ENCODE results near the gene ALK.

ALK gene

GRCh38 chr2:29487967-29488555 is 433.3 kb downstream of the ALK start:
- H3K79me2 ChIP-seq (ENCODE audit: low read length) = no peaks in the 10 kb centered on the region
- H3K9ac ChIP-seq (ENCODE audit: low read length) = no peak overlapping the region
- no peaks in the 10 kb centered on the region for H4K20me1 ChIP-seq (ENCODE audit: insufficient read depth, low read length)
- peaks cover 20% of the 10 kb centered on the region for H3K27me3 ChIP-seq (ENCODE audit: low read depth, low read length)
- H3K4me3 ChIP-seq (ENCODE audit: low read length) = no peak overlapping the region
- no peak overlapping the region for H3K27ac ChIP-seq (ENCODE audit: low read length)
- H3K4me2 ChIP-seq (ENCODE audit: low read length) = no peak overlapping the region
- H3K36me3 ChIP-seq (replicated peaks; ENCODE audit: low read depth, low read length) = no peaks in the 10 kb centered on the region
- TF ChIP-seq, protein P1, sequence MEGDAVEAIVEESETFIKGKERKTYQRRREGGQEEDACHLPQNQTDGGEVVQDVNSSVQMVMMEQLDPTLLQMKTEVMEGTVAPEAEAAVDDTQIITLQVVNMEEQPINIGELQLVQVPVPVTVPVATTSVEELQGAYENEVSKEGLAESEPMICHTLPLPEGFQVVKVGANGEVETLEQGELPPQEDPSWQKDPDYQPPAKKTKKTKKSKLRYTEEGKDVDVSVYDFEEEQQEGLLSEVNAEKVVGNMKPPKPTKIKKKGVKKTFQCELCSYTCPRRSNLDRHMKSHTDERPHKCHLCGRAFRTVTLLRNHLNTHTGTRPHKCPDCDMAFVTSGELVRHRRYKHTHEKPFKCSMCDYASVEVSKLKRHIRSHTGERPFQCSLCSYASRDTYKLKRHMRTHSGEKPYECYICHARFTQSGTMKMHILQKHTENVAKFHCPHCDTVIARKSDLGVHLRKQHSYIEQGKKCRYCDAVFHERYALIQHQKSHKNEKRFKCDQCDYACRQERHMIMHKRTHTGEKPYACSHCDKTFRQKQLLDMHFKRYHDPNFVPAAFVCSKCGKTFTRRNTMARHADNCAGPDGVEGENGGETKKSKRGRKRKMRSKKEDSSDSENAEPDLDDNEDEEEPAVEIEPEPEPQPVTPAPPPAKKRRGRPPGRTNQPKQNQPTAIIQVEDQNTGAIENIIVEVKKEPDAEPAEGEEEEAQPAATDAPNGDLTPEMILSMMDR (IDR thresholded peaks at IDR 0.05; ENCODE audit: low read depth, low read length) = no peak
- TF ChIP-seq EZH2phosphoT487 (IDR thresholded peaks at IDR 0.05; ENCODE audit: low read depth) = no peak
- H3K9me3 ChIP-seq (ENCODE audit: insufficient read depth, low read length) = no peaks in the 10 kb centered on the region
- H3K4me1 ChIP-seq (ENCODE audit: low read length) = no peaks in the 10 kb centered on the region
- no peak overlapping the region for H2AFZ ChIP-seq (ENCODE audit: low read depth, low read length)

DNA sequence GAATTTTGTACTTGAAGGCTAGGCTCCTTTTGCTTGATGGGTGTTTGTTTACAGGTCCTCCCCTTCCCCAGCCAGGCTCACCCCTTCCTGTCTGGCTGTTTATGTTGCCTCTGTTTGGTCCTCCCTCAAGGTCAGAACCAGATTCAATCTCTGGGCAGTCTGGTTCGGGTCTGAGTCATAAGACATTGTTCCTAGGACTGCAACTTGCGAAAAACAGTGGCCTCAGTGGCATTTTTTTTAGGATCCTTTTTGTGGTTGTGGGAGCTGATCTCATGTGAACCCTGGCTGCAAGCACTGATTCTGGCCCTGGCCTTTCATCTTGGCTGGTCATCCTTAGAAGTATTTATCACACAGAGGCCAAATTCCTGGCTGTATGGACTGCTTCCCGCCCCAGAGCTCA is 435.8 kb downstream of the ALK start:
- no peak overlapping the region for H3K27ac ChIP-seq (ENCODE audit: low read length)
- no peak for TF ChIP-seq EZH2phosphoT487 (IDR thresholded peaks at IDR 0.05; ENCODE audit: low read depth)
- TF ChIP-seq, protein P1 (IDR thresholded peaks at IDR 0.05; ENCODE audit: low read depth, low read length) = no peak
- peaks cover 20% of the 10 kb centered on the region for H3K27me3 ChIP-seq (ENCODE audit: low read depth, low read length)

DNA sequence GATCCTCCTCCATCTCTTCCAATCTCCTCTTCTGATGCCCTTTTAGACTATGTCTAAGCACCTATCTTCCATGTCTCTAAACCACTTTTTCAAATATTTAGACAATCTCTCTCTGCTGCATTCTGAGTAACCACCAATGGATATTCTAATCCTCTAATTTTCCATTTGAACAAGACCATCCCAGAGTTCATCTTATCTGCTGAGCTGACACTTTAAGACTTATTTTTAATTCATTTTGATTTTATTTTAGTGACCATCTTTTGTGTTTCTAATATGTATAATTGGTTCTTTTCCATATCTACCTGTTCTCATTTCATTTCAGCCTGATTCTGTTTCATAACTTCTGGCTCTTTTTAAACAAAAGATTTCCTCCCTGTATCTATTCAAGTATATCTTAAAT is 436.3 kb downstream of the ALK start:
- H3K4me3 ChIP-seq (ENCODE audit: low read length) = no peak overlapping the region
- no peaks in the 10 kb centered on the region for H3K36me3 ChIP-seq (replicated peaks; ENCODE audit: low read depth, low read length)
- no peak for TF ChIP-seq EZH2phosphoT487 (IDR thresholded peaks at IDR 0.05; ENCODE audit: low read depth)
- TF ChIP-seq, protein P1 (IDR thresholded peaks at IDR 0.05; ENCODE audit: low read depth, low read length) = no peak
- no peaks in the 10 kb centered on the region for H3K79me2 ChIP-seq (ENCODE audit: low read length)
- peaks cover 20% of the 10 kb centered on the region for H3K27me3 ChIP-seq (ENCODE audit: low read depth, low read length)
- no peaks in the 10 kb centered on the region for H4K20me1 ChIP-seq (ENCODE audit: insufficient read depth, low read length)
- no peaks in the 10 kb centered on the region for H3K9me3 ChIP-seq (ENCODE audit: insufficient read depth, low read length)
- H3K4me2 ChIP-seq (ENCODE audit: low read length) = no peak overlapping the region
- H3K9ac ChIP-seq (ENCODE audit: low read length) = no peak overlapping the region
- no peak overlapping the region for H3K27ac ChIP-seq (ENCODE audit: low read length)
- no peaks in the 10 kb centered on the region for H3K4me1 ChIP-seq (ENCODE audit: low read length)
- H2AFZ ChIP-seq (ENCODE audit: low read depth, low read length) = no peak overlapping the region

More for the DNA sequence above, 435.8 kb downstream of the ALK start:
- Histone ChIP-seq H3K4me3 (ENCODE audit: low read length) (no peak overlapping the region), H3K9ac (ENCODE audit: low read length) (no peak overlapping the region), H4K20me1 (ENCODE audit: insufficient read depth, low read length) (no peaks in the 10 kb centered on the region), H3K4me1 (ENCODE audit: low read length) (no peaks in the 10 kb centered on the region), H2AFZ (ENCODE audit: low read depth, low read length) (no peak overlapping the region), H3K36me3 (replicated peaks; ENCODE audit: low read depth, low read length) (no peaks in the 10 kb centered on the region), H3K79me2 (ENCODE audit: low read length) (no peaks in the 10 kb centered on the region), H3K9me3 (ENCODE audit: insufficient read depth, low read length) (no peaks in the 10 kb centered on the region), H3K4me2 (ENCODE audit: low read length) (no peak overlapping the region)

- Histone ChIP-seq H3K27me3 (ENCODE audit: low read depth, low read length) (peaks cover 25% of the 10 kb centered on the region), H3K4me3 (ENCODE audit: low read length) (no peak overlapping the region), H3K9ac (ENCODE audit: low read length) (no peak overlapping the region), H3K4me1 (ENCODE audit: low read length) (no peaks in the 10 kb centered on the region), H4K20me1 (ENCODE audit: insufficient read depth, low read length) (no peaks in the 10 kb centered on the region), H3K79me2 (ENCODE audit: low read length) (no peaks in the 10 kb centered on the region), H3K4me2 (ENCODE audit: low read length) (no peak overlapping the region), H2AFZ (ENCODE audit: low read depth, low read length) (no peak overlapping the region), H3K27ac (ENCODE audit: low read length) (no peak overlapping the region), H3K9me3 (ENCODE audit: insufficient read depth, low read length) (no peaks in the 10 kb centered on the region), H3K36me3 (replicated peaks; ENCODE audit: low read depth, low read length) (no peaks in the 10 kb centered on the region)
- TF ChIP-seq, protein P1 (IDR thresholded peaks at IDR 0.05; ENCODE audit: low read depth, low read length) = no peak
- TF ChIP-seq EZH2phosphoT487 (IDR thresholded peaks at IDR 0.05; ENCODE audit: low read depth) = no peak
Observed at GRCh38 chr2:29482867-29483266, 438.5 kb downstream of the ALK start.
